Activated T-cell treated with anti-CD3 and anti-CD28 coated beads, Interleukin-2, amount 50 U/mL, for 48 hours (primary cell): ENCODE data around the gene SLC25A42.

Experiments
- DNase-seq, 2 experiments: peaks; one replicate each; pipeline ENCODE4 v3.0.0-alpha.2; 2020

The SLC25A42 gene

DNA sequence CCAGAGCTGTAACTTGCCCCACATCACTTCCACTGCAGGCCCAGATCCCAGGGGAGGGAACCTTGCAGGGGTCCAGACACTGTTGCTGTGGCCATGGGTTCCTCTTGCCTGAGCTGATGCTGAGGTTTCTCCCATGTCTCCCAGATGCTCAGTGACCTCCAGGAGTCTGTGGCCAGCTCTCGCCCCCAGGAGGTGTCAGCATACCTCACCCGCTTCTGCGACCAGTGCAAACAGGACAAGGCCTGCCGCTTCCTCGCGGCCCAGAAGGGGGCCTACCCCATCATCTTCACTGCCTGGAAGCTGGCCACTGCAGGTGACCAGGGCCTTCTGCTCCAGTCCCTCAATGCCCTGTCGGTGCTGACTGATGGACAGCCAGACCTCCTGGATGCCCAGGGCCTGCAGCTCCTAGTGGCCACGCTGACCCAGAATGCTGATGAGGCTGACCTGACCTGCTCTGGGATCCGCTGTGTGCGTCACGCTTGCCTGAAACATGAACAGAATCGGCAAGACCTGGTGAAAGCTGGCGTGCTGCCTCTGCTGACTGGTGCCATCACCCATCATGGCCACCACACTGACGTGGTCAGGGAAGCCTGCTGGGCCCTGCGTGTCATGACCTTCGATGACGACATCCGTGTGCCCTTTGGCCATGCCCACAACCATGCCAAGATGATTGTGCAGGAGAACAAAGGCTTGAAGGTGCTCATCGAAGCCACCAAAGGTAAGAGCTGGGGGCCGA lies 12.1 kb upstream of the SLC25A42 start:
- no peak for DNase-seq

GRCh38 chr19:19052921-19053320 lies 10.9 kb upstream of the SLC25A42 start:
- DNase-seq: no peak

GRCh38 chr19:19053508-19054314 lies 10.1 kb upstream of the SLC25A42 start:
- peak; percentile 60 to 69 for DNase-seq

GRCh38 chr19:19054315-19054938 lies 9.4 kb upstream of the SLC25A42 start:
- DNase-seq: no peak

DNA sequence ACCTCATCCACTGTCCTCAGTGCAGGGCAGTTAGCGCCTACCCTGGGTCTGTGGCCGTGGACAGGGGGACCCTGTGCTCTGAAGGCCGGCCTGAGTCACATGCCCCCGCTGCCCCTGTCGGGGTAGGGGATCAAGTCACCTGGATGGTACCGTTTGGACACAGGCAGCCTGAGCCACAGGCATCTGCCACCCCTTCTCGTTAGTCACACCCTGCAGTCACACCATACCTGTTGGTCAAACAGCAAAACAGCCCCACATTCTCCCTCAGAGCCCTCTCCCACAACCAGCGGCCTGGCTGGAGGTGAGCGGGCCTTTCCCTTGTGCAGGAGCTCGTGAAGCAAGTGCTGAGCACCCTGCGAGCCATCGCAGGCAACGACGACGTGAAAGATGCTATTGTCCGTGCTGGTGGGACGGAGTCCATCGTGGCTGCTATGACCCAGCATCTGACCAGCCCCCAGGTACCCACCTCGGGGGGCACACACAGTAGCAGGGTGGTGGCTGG lies 8.8 kb upstream of the SLC25A42 start:
- no peak for DNase-seq

DNA sequence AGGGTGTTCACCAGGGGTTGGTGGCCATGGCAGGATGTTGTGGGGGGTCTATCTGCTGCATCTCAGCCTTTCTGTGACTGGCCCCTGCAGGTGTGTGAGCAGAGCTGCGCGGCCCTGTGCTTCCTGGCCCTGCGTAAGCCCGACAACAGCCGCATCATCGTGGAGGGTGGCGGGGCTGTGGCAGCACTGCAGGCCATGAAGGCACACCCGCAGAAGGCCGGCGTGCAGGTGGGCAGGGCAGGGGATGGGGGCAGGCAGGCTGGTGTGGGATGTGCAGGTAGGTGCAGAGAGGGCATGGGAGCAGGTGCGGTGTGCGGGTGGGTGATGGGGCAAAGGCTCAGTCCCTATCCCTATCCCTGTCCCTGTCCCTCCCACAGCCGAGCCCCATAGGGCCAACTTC lies 8.1 kb upstream of the SLC25A42 start:
- no peak for DNase-seq

DNA sequence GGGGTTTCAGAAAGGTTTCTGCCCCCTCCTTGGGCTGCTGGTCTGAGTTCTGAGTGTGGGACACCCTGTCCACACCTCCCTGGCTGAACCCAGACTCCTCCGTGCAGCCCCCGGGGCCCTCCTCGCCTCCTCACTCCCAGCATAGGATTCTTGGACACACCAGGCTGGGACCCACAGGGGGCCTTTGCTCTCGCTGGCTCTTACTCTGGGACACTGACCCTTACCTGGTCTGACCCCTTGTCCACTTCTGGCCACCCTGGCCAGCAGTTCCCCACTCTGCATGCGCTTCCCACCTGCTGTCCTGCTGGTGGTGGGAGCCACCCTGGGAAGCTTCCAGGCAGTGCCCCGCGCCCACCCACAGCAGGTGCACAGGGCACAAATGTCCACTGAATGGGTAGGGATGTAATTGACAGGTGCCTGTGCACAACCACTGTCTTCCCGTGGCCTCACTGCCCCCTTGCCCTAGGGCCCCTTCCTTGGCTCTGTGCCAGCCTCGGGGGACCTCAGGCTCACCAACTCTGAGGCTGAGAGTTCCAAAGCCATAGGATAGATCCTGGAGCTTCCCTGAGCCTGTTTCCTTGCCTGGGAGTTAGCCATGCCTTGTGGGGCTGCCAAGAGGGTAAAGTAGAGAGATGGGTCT lies 7.0 kb upstream of the SLC25A42 start:
- no peak for DNase-seq

DNA sequence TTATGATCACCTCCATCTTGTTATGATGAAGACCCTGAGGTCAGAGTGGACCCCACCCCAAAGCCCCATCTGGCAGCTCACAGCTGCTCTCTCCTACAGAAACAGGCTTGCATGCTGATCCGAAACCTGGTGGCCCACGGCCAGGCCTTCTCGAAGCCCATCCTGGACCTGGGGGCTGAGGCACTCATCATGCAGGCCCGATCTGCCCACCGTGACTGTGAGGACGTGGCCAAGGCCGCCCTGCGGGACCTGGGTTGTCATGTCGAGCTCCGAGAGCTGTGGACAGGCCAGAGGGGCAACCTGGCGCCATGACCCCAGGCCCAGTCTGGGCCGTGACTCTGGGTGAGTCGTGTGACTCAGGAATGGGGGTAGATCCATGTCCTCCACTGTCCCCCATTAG lies 6.5 kb upstream of the SLC25A42 start:
- no peak for DNase-seq

DNA sequence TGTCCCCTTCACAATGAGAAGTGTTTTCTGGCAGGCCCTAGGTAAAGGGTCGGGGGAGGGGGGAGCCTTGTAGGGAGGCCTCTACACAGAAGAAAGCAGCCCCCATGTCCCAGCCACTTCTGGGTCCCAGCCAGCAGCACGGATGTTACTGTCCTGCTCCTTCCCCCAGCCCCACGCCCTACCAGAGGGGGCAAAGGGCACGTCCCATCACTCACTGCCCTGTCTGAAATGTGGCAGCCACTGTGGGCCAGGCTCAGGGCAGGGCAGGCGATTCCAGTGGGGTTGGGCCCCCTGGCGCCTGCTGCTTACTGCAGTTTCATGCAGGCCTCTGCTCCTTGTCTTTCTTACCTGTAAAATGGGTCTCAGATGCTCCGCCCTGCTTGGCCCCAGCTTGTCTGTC lies 6.1 kb upstream of the SLC25A42 start:
- no peak for DNase-seq

GRCh38 chr19:19059018-19059836 lies 4.6 kb upstream of the SLC25A42 start:
- no peak for DNase-seq

DNA sequence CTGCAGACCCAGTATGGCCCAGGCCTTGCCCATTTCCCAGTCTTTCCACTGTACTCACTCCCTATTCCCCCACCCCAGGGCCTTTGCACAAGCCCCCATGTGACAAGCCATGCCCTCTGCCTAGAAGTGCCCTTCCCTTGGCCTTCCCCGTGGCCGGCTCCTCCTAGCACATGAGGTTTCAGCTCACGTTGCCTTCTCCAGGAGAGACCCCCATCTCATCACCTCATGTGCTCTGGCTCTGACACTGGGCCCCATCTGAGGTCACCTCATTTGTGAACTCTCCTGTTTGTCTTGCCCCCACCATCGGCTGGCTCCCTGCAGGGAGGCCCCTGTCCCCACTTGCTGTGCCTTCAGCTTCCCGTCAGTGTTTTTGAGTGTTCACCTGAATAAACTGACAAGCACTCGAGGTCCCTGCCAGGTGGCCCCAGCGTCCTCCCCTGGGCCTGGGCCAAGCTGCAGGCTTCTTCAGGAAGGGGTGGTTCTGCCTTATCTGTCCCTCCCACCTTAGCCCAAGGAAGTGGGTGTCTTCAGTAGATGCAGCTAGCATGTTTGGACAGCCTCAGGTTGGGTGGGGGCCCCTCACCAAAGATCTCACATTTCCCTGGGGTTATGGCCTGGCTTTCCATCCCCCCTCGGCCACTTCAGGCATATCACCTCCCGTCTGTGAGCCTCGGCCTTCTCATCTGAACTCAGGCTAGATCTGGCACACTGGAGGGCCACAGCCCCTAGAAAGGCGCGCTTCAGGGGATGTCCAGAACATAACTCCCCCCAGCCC lies 3.8 kb upstream of the SLC25A42 start:
- no peak for DNase-seq

DNA sequence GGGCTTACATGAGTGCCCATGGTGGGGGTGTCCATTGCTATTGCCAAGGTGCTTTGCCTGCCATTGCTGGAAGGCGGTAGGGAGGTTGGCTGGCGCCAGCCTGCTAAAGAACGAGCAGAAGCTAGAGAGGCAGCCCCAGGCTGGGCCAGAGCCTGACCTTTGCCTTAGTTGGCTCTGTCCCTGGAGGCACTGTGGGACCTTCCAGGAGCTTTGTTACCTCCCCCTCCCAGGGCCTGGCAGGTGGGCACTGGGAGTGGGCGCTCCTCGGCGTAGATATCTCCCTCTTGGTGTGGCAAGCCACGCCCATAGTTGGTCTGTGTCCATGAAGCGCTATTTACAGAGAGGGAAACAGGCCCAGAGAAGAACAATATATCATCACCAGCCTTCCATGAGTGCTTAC lies 2.3 kb upstream of the SLC25A42 start:
- no peak for DNase-seq

DNA sequence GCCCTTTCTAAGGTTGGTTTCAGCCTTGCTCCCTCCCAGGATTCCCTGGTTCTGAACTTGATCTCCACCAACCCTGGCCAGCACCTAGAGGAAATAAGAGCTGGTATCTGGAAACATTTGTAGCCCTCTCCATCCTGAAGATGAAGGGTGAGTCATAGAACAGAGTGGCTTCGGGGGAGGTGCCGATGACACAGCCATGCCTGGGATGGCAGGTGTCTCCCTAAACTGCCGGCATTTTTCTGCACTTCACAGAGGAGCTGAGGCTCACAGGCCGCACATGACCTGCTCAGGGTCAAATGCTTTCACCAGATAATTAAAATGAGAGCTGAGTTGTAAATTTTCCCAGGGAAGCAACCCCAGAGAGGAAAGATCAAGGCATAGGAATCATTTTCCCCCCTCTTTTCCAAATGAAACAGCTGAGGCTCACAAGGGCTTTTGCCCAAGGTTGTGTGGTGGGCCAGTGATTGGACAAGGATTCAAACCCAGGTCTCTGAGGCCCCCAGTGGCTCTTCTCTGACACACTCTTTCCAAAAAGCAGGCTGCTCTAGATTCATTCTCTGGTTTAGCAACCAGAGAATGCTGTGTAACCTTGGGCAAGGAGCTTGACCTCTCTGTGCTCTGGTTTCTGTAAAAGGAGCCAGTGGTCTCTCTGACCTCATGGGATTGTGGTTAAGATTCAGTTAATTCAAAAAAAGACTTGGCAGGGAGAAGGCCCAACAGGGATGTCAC lies 1.2 kb upstream of the SLC25A42 start:
- DNase-seq: peak; percentile 49 to 51

DNA sequence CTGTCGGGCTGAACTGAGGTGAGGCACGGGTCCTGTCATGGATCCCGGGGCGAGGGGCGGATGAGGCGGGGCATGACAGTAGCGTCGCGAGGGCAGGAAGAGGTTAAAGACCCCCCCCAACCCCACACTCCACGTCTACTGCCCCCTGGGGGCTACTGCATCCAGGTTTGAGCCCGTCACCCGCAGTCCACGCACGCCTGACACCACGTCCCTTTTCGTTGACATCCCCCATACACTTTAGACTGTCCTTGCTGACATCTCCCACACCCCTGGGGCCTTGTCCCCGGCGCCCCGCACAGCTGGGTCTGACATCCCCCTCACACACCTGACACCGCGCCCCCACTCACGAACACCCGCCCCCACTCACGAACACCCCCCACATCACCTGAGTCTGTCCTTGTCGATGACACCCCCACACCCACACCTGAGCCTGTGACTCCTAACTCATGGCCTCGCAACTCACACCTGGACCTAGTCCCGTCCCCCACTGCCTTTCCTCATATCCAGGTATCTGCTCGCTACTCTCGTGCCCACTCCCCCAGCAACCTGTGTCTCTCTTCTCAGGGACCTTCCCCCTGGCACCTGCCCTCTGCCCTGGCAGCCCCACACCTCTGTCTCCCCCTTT lies 416 bp downstream of the SLC25A42 start:
- DNase-seq: peak in 1 of 2 experiments; percentile 38

- peak; percentile 65 for DNase-seq
Measured at GRCh38 chr19:19064811-19065745, 1.3 kb downstream of the SLC25A42 start.

DNA sequence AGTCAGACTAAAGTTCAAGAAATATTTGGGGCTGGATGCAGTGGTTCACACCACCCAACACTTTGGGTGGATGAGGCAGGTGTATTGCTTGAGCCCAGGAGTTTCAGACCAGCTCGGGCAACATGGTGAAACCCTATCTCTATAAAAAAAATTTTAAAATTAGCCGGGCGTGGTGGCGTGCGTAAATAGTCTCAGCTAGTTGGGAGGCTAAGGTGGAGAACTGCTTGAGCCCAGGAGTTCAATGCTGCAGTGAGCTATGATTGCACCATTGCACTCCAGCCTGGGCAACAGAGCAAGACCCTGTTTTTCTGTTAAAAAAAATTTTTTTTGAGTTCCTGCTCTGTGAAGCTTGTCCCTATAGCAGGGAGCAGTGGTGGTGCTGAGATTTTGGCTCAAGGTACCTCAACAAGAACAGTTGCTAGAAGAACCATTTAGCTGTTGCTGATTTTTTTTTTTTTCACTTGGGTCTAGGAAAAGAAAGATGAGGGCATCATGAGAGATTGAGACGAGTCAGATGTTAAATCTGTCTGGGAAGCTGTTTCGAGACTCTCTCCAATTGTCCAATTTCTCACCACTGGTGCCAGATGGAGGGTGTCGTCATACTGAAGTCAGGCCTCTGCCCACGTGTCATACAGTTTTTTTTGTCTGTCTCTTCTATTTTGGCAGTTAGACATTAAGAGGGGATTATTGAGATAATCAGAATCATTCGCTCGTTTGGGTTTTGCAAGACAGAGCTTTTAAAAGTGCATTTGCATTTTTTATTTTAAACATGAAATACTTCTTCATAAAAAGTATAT lies 3.7 kb downstream of the SLC25A42 start:
- DNase-seq: no peak

DNA sequence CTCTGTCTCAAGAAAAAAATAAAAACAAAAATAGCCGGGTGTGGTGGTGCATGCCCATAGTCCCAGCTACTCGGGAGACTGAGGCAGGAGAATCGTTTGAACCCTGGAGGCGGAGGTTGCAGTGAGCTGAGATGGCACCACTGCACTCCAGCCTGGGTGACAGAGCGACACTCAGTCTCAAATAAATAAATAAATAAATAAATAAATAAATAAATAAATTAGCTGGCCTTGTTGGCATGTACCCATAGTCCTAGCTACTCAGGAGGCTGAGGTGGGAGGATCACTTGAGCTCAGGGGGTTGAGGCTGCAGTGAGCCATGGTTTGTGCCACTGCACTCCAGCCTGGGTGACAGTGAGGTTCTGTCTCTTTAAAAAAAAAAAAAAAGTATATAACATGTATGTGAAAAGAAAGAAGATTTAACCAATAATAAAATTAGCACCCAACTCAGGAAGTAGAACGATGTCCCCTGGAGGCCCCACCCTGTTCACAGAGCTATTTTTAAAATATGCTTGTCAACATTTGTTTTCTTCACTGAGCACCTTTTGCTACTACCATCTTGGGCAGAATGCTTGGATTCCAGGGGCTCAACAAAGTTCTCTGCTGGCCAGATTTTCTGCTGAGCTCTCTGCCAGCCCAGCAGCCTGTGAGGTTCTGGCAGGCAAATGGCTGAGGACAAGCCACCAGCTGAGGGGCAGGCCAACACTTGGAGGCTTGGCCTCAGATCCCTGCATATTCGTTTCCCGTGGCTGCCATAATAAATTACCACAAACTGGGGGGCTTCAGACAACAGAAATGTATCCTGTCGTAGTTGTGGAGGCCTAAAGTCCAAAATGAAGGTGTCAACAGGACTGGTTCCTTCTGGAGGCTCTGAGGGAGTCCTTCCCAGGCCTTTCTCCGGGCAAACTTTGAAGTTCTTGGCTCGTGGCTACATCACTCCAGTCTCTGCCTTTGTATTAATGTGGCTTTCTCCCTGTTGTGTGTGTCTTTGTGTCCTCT lies 5.2 kb downstream of the SLC25A42 start:
- no peak for DNase-seq
